Ovary (tissue), 3 donors: ENCODE data around the gene RPS19.

Experiments
- EP300 ChIP-seq: sonication (generic); formaldehyde crosslinking; IDR thresholded peaks from one replicate; pipeline ENCODE4 v1.6.1; 2017; ENCODE audit warnings: antibody characterized with exemption
- POLR2A ChIP-seq: fragments of 450-650 bp; IDR thresholded peaks from one replicate; pipeline ENCODE4 v1.6.1; 2017; ENCODE audit warnings: antibody characterized with exemption, mild to moderate bottlenecking, moderate library complexity
- TF ChIP-seq, protein P1 (sequence below), 3 donors: fragments of 450-650 bp in 2 of 3; fragments of 200-600 bp in 1 of 3; IDR thresholded peaks; one replicate each; pipeline versions ENCODE4 v1.5.1 to v1.8.0; 2016 to 2022; ENCODE audit warnings: antibody characterized with exemption in 3 of 3, mild to moderate bottlenecking in 1 of 3
- donor health status: DM: no; HTN: no; CAD: no.

DNA sequence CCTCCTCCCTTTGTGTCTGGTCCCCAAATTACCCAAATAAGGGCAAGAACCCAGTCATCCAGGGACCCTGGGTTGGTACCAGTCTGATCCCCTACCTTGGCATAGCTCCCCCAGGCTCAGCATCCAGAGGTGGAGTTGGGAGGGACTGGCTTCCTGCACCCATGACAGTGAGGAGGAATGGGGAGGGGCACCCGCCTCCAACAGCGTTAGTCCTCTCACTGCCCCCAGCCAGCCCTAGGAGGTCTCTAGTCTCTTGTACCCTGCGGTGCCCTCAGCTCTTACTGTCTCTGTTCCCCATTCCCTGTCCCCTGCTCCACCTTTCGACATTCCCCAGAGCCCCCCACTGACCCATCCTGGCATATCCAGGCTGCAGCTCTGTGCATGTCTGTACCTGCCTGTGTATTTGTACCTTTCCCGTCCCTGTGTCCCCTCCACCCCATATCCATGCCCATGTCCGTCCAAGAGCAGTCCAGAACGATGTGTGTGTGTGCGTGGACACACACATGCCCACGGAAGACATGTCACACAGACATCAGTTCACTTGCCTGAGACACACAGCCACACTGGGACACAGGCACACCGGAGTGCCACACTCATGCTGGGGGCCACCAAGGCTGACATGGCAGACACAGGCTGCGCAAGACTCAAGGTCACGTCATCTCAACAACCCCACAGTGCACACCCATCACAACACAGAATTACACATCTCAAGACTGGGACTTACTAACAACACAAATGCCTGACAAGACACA is 50.4 kb downstream of the RPS19 start:
- TF ChIP-seq, protein P1, sequence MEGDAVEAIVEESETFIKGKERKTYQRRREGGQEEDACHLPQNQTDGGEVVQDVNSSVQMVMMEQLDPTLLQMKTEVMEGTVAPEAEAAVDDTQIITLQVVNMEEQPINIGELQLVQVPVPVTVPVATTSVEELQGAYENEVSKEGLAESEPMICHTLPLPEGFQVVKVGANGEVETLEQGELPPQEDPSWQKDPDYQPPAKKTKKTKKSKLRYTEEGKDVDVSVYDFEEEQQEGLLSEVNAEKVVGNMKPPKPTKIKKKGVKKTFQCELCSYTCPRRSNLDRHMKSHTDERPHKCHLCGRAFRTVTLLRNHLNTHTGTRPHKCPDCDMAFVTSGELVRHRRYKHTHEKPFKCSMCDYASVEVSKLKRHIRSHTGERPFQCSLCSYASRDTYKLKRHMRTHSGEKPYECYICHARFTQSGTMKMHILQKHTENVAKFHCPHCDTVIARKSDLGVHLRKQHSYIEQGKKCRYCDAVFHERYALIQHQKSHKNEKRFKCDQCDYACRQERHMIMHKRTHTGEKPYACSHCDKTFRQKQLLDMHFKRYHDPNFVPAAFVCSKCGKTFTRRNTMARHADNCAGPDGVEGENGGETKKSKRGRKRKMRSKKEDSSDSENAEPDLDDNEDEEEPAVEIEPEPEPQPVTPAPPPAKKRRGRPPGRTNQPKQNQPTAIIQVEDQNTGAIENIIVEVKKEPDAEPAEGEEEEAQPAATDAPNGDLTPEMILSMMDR (IDR thresholded peaks at IDR 0.05): no peak
- TF ChIP-seq EP300: no peak
- no peak for TF ChIP-seq POLR2A
